ENCODE measurements around the gene SLC2A9.

- TF ChIP-seq ZNF274 (IDR thresholded peaks at IDR 0.05; ENCODE audit: low read depth, low read length) (no peak), YY1 (IDR thresholded peaks at IDR 0.05; ENCODE audit: insufficient read depth, insufficient read length) (no peak), SUZ12 (IDR thresholded peaks at IDR 0.05; ENCODE audit: extremely low read depth, insufficient read depth, insufficient read length) (no peak)
These were observed 127.8 kb downstream of the SLC2A9 start for GRCh38 chr4:9893329-9894108.

All from NT2/D1 (cell line).